ENCODE data around the gene ZMYND8.

ZMYND8 gene

DNA sequence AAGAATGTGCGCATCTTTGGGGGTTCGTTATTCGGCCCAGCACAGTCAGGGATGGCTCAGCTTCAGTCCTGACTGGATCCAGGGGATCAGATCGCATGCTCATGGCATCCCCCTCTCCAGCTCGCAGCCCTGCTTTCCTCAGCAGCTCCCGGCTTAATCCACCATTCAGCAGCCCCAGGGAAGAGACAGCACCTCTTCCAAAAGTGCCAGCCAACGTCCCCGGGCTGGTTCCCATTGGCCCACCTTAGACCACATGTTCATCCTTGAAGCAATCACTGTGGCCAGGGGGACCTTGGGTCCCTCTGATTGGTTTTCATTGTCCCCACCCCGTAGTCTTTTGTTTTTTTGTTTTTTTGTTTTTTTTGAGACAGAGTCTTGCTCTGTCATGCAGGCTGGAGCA, 188.7 kb downstream of the ZMYND8 start:
- DNase-seq: no peak

DNA sequence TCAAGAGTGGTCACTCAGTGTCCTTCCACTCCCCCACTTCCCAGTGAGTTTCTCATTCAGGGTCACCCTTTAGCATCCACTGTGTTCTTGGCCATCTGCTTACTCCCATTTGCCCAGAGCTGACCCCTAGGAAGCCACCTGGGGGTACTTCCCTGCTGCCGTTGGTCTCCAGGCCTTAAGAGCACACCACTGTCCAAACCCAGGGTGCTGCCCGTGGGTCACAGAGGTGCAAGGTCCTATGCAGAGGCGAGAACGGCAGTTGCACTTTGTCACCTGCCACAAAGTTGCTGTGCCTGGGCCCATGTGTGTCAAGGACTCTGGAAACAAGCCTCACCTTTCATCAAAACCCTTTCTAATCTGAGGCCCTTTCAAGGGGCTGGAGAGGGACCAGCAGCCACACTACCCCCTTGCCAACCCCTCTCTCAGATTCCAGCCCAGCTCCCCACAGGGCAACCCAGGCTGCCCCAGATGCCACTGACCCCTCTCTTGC, 191.1 kb downstream of the ZMYND8 start:
- no peak for DNase-seq

DNA sequence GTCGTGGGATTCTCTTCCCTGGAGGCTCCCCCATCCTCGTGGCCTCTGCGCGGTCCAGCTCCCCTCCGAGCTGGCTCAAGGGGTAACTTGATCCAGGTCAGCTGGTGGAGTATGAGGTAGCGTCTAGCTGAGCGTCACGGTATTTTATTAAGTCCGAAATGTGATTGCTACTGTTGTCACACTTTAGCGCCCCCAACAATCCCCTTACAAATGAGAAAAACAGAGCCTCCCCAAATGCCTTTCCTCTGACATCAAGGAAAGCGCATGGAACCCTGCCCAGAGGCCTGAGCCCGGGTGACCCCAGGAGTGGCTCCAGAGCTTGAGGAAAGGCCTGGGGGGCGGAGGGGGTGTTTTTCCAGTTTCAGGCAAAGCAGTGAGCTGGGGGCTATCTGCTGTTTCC, 192.4 kb downstream of the ZMYND8 start:
- DNase-seq: no peak

DNA sequence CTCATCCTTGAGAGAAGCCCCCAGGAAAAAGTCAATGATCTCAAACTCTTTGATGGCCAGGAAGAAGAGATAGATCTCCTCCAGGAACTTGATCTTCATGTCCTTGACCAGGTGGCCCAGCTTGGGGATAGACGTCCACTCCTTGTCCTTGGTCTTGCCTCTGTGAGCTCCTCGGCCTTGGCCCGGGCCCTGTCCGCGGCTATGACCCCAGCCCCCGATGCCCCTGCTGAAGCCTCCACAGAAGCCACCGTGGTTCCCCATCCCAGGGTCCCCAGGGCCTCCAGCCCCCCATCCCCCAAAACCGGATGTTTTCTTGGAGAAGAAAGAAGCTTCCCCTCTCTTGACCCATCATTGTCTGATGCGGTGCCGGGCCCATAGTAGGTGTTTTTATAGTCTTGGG, 195.1 kb downstream of the ZMYND8 start:
- DNase-seq: no peak

DNA sequence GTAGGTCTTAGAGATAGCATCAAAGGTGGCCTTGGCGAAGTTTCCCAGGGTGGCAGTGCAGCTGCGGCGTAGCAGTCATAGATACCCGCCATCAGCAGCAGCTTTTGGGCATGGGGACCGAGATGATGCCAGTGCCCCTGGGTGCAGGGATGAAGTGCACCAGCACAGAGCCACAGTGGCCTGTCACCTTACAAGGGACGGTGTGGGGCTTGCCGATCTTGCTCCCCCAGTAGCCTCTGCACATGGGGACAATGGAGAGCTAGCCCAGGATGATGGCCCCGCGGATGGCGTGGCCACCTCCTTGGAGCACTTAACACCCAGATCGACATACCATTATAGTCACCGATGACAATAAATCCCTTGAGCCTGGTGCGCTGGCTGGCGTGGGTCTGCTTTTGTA, 195.5 kb downstream of the ZMYND8 start:
- DNase-seq: no peak

DNA sequence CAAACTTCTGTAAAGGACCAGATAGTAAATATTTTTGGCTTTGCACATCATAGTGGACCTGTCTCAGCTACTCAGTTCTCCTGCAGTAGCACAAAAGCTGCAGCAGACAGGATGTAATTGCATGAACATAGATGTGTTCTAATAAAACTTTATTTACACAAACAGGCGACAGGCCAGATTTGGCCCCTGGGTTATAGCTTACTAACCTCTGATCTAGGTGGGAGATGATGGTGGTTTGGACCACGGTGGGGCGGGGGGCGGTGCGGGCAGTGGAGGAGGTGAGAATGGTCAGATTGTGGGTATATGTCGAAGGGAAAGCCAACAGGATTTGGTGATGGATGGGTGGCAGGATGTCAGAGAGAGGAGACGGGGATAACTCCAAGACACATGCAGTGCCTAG, 196.3 kb downstream of the ZMYND8 start:
- no peak for DNase-seq
